Spleen (tissue), 13 donors: ENCODE results near the gene IRGM. TPM values are rescaled to one million over a fixed set of nuclear protein-coding genes. Genes with fewer than 3 reads are reported as not detected.
"Not testable (repeated sequence)": the region's sequence is repeated elsewhere in the genome, so short reads cannot be mapped to it uniquely, and the experiment has no call there.

ENCODE experiments used
- DNase-seq: peaks from one replicate; pipeline ENCODE4 v3.0.0-alpha.2; 2020
- H3K27ac ChIP-seq, 8 donors: fragments of 200-600 bp; sonication (generic) in 7 of 8; 1 replicate in 4 of 8; 2 replicates in 4 of 8; pipeline versions ENCODE4 v1.5.0 to v1.8.0; 2016 to 2021; ENCODE audit warnings: inconsistent platforms in 4 of 8, mild to moderate bottlenecking in 4 of 8, moderate library complexity in 1 of 8
- H3K27me3 ChIP-seq, 7 donors: fragments of 200-600 bp; sonication (generic) in 6 of 7; replicated peaks in 1 of 7; 1 replicate in 4 of 7; 2 replicates in 3 of 7; pipeline versions ENCODE4 v1.5.0 to v1.8.0; 2016 to 2021; ENCODE audit warnings: inconsistent platforms in 3 of 7, mild to moderate bottlenecking in 1 of 7
- H3K36me3 ChIP-seq, 6 donors: fragments of 200-600 bp; sonication (generic) in 5 of 6; 1 replicate in 4 of 6; 2 replicates in 2 of 6; pipeline versions ENCODE4 v1.5.0 to v1.8.0; 2016 to 2021; ENCODE audit warnings: inconsistent platforms in 2 of 6
- H3K4me1 ChIP-seq, 6 donors: fragments of 200-600 bp; sonication (generic) in 5 of 6; 1 replicate in 3 of 6; 2 replicates in 3 of 6; pipeline versions ENCODE4 v1.5.0 to v1.8.0; 2016 to 2021; ENCODE audit warnings: inconsistent platforms in 3 of 6
- H3K4me3 ChIP-seq, 8 donors: fragments of 200-600 bp; sonication (generic) in 7 of 8; 1 replicate in 4 of 8; 2 replicates in 4 of 8; pipeline versions ENCODE4 v1.5.0 to v1.8.0; 2016 to 2021; ENCODE audit warnings: inconsistent platforms in 4 of 8, mild to moderate bottlenecking in 4 of 8, moderate library complexity in 2 of 8
- H3K9me3 ChIP-seq, 8 donors: fragments of 200-600 bp; sonication (generic) in 7 of 8; 1 replicate in 4 of 8; 2 replicates in 4 of 8; pipeline versions ENCODE4 v1.5.0 to v1.8.0; 2016 to 2021; ENCODE audit warnings: inconsistent platforms in 4 of 8
- POLR2A ChIP-seq, 3 donors: fragments of 450-650 bp; IDR thresholded peaks; one replicate each; pipeline ENCODE4 v1.5.1; 2017; ENCODE audit warnings: antibody characterized with exemption in 3 of 3, mild to moderate bottlenecking in 1 of 3
- POLR2AphosphoS5 ChIP-seq, 3 donors: sonication (generic); formaldehyde crosslinking; IDR thresholded peaks; one replicate each; pipeline ENCODE4 v1.5.1; 2017; ENCODE audit warnings: antibody characterized with exemption in 3 of 3
- WGBS, 5 donors: extraction: QIAGEN DNeasy Blood & Tissue Kit in 3 of 5; methylation state at CpG; one replicate each; pipeline versions ENCODE4 v1.1.5 to v1.1.7; 2013 to 2018; 5-methylcytosine and 5-hydroxymethylcytosine counted together
- intact Hi-C: fragments of 100-400 bp; cut with DNase I; formaldehyde crosslinking; loops from one replicate; pipeline ENCODE4 v1.15.0; 2023; ENCODE audit warnings: low total_unique reads
- long read RNA-seq, 2 donors: transcript quantifications; one replicate each; lab custom pipeline, GENCODE V29; 2026
- polyA plus RNA-seq, 3 donors: library from polyadenylated mRNA; stranded (reverse); fragments of 200-250 nt; gene quantifications; one replicate each; pipeline ENCODE4 v1.2.1, GENCODE V29; 2013
- total RNA-seq, 7 donors: library from RNA; depleted of rRNA in 3 of 7; stranded (reverse); fragments of >200 nt in 3 of 7; fragmentation: NEBNext Ultra II Directional in 4 of 7; extraction: Animal tissue kit (Norgen Biotek cat#: 25700) in 4 of 7; gene quantifications; one replicate each; pipeline versions ENCODE4 v1.1.0 to v1.2.1, GENCODE V29; 2016 to 2021
- TF ChIP-seq, protein P1 (sequence below), 11 experiments: fragments of 200-600 bp in 7 of 11; fragments of 450-650 bp in 4 of 11; sonication (generic) in 4 of 11; IDR thresholded peaks in 8 of 11; conservative IDR thresholded peaks in 3 of 11; 1 replicate in 7 of 11; 2 replicates in 4 of 11; pipeline versions ENCODE4 v1.4.0 to v1.8.0; 2016 to 2021; ENCODE audit warnings: antibody characterized with exemption in 11 of 11, inconsistent platforms in 4 of 11, mild to moderate bottlenecking in 1 of 11
- donor health status: healthy with polysubstance abuse.
- donor health status: DM: no; HTN: no; CAD: no; lungs with moderate emphysema.
- donor health status: DM: no; HTN: no; CAD: no.
- donor health status: Bipolar disorder and iron deficiency.
- donor health status: healthy.
- donor health status: DM: no; HTN: no; CAD: no.
- donor health status: DM: yes; HTN: yes; CAD: no.

The IRGM gene
- total RNA-seq = 1 to 10 TPM in 4 of 7 donors, under 1 TPM in 2, not detected in 1; 0.17 to 2.4 (median 1.3) TPM
- polyA plus RNA-seq = under 1 TPM; 0.06 to 0.20 (median 0.11) TPM
- long read RNA-seq, donor 1 = 0 reads
- long read RNA-seq, donor 2 = 0 reads

GRCh38 chr5:150846308-150846653 lies at the start of gene IRGM:
TSS of gene IRGM (plus strand) at chr5:150846521. CDS start at chr5:150848124, 1,603 bp downstream.
- Histone ChIP-seq H3K4me1 (peaks cover 0 to 14% (median 3%) of the 10 kb centered on the region in 6 donors), H3K4me3 (peak within 1 kb of the TSS in 6 of 8 donors; percentile 1 to 52 (median 17)), H3K27ac (peak within 1 kb of the TSS in 6 of 8 donors; percentile 4 to 64 (median 46))
- not testable (repeated sequence) for H3K27me3 ChIP-seq, H3K9me3 ChIP-seq, DNase-seq, H3K36me3 ChIP-seq
- intact Hi-C loops = loop anchor here (5.0 kb wide), 2 partner anchors 44 to 284 kb away; no protein-coding TSS in a partner anchor
- TF ChIP-seq POLR2AphosphoS5 (IDR thresholded peaks at IDR 0.05) = peak in 1 of 3 donors; percentile 20
- WGBS, 5 donors = 40 to 67% (median 50%) methylated on average over 3 of the region's 3 CpGs

- Histone ChIP-seq H3K4me3 (no peak overlapping the region), H3K36me3 (peaks cover 0 to 41% (median 9%) of the 10 kb centered on the region in 6 donors), H3K4me1 (peaks cover 0 to 19% (median 7%) of the 10 kb centered on the region in 6 donors), H3K27ac (no peak overlapping the region), H3K27me3 (no peaks in the 10 kb centered on the region), H3K9me3 (no peaks in the 10 kb centered on the region)
- 82 to 92% (median 91%) methylated on average over 2 of the region's 2 CpGs for WGBS, 5 donors
- TF ChIP-seq POLR2AphosphoS5 (IDR thresholded peaks at IDR 0.05) = no peak
- TF ChIP-seq, protein P1, sequence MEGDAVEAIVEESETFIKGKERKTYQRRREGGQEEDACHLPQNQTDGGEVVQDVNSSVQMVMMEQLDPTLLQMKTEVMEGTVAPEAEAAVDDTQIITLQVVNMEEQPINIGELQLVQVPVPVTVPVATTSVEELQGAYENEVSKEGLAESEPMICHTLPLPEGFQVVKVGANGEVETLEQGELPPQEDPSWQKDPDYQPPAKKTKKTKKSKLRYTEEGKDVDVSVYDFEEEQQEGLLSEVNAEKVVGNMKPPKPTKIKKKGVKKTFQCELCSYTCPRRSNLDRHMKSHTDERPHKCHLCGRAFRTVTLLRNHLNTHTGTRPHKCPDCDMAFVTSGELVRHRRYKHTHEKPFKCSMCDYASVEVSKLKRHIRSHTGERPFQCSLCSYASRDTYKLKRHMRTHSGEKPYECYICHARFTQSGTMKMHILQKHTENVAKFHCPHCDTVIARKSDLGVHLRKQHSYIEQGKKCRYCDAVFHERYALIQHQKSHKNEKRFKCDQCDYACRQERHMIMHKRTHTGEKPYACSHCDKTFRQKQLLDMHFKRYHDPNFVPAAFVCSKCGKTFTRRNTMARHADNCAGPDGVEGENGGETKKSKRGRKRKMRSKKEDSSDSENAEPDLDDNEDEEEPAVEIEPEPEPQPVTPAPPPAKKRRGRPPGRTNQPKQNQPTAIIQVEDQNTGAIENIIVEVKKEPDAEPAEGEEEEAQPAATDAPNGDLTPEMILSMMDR (IDR thresholded peaks at IDR 0.05 in 8 of 11, conservative IDR thresholded peaks at IDR 0.05 in 3 of 11) = no peak
- TF ChIP-seq POLR2A (IDR thresholded peaks at IDR 0.05) = no peak
- intact Hi-C loops = no loop called here
- no peak for DNase-seq
Measured at GRCh38 chr5:150797384-150797783, 48.9 kb upstream of the IRGM start.

DNA sequence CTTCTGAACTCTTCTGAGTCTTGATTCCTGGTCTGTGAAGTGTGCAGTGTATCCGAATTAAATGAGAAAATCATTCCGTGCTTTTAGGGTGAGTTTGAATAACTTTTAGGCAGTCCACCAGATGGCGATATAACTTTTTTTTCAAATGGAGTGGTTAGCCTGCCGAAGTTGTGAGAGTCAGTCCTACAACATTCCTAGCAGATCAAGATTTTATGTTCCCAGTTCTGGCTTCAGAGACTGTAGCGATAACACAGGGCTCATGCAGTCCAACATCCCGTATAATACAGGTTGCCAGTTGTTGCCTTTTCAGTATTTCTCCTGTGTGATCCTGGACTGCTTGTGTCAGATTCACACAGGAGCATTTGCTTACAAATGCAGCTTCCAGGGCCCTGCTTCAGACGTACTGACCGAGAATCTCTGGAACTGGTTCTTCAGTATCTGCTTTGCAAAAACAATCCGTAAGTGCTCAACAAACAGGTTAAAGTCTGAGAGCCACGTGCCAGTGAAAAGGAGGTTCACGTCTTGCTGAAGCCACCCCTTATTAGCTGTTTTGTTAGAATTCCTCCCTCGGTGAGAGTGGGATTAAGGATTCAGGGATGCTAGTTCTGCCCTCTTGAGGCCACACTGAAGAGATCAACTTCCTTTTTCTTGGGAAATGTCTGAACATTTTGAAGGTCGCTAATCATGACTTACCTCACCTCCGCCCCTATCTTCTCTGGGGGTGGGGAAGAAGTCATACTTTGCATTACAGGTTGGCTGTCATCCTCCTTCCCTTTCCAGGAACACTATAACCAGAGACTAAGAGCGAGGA lies 45.0 kb upstream of the IRGM start:
- H3K9me3 ChIP-seq = no peaks in the 10 kb centered on the region
- peak overlapping the region in 5 of 8 donors; percentile 33 to 64 (median 46) for H3K27ac ChIP-seq
- H3K4me3 ChIP-seq = peak overlapping the region in 2 of 8 donors; percentile 6 to 51
- H3K27me3 ChIP-seq = no peaks in the 10 kb centered on the region
- WGBS, 5 donors = 12 to 21% (median 19%) methylated on average over 7 to 15 of the region's 15 CpGs
- no peak for DNase-seq
- H3K4me1 ChIP-seq = peaks cover 0 to 17% (median 7%) of the 10 kb centered on the region in 6 donors
- H3K36me3 ChIP-seq = peaks cover 0 to 27% (median under 1%) of the 10 kb centered on the region in 6 donors
- TF ChIP-seq, protein P1 (IDR thresholded peaks at IDR 0.05 in 8 of 11, conservative IDR thresholded peaks at IDR 0.05 in 3 of 11) = peak in 10 of 11 experiments; percentile 33 to 68 (median 48)
- peak in 1 of 3 donors; percentile 8 for TF ChIP-seq POLR2AphosphoS5 (IDR thresholded peaks at IDR 0.05)
- no peak for TF ChIP-seq POLR2A (IDR thresholded peaks at IDR 0.05)
- intact Hi-C loops = loop anchor here (5.0 kb wide), 1 partner anchor 46 kb away; the partner anchor contains the start of gene IRGM

- intact Hi-C loops = loop anchor here (5.0 kb wide), 1 partner anchor 43 kb away; the partner anchor contains the start of gene IRGM
- no peaks in the 10 kb centered on the region for H3K27me3 ChIP-seq
- H3K27ac ChIP-seq = no peak overlapping the region
- DNase-seq = no peak
- no peaks in the 10 kb centered on the region for H3K36me3 ChIP-seq
- H3K4me3 ChIP-seq = no peak overlapping the region
- TF ChIP-seq POLR2A (IDR thresholded peaks at IDR 0.05) (no peak), POLR2AphosphoS5 (IDR thresholded peaks at IDR 0.05) (no peak)
- TF ChIP-seq, protein P1 (IDR thresholded peaks at IDR 0.05 in 8 of 11, conservative IDR thresholded peaks at IDR 0.05 in 3 of 11) = no peak
- WGBS, 5 donors = 91 to 94% (median 94%) methylated on average over 6 of the region's 6 CpGs
- peaks cover 0 to 17% (median 7%) of the 10 kb centered on the region in 6 donors for H3K4me1 ChIP-seq
- H3K9me3 ChIP-seq = no peaks in the 10 kb centered on the region
Measured at GRCh38 chr5:150804388-150804787, 41.9 kb upstream of the IRGM start.
